Stimulated activated naive CD8-positive, alpha-beta T cell treated with anti-CD3 and anti-CD28 coated beads, Interleukin-15, Interleukin-2, amounts not matched to agents 100 ng/mL and 50 ng/mL, for 24 hours (primary cell): ENCODE data around the gene PCA3.

Experiments
- H3K27ac Mint-ChIP-seq: one replicate; pipeline ENCODE4 v1.8.0; 2021; ENCODE audit warnings: mild to moderate bottlenecking, mixed read lengths
- H3K27me3 Mint-ChIP-seq: one replicate; pipeline ENCODE4 v1.8.0; 2021; ENCODE audit warnings: mixed read lengths
- H3K36me3 Mint-ChIP-seq: one replicate; pipeline ENCODE4 v1.8.0; 2021; ENCODE audit warnings: low read depth, mixed read lengths
- H3K4me1 Mint-ChIP-seq: one replicate; pipeline ENCODE4 v1.8.0; 2021; ENCODE audit warnings: low read depth, mixed read lengths
- H3K4me3 Mint-ChIP-seq: one replicate; pipeline ENCODE4 v1.8.0; 2021; ENCODE audit warnings: mild to moderate bottlenecking, mixed read lengths
- H3K9me3 Mint-ChIP-seq: one replicate; pipeline ENCODE4 v1.8.0; 2021; ENCODE audit warnings: mixed read lengths

PCA3 gene

DNA sequence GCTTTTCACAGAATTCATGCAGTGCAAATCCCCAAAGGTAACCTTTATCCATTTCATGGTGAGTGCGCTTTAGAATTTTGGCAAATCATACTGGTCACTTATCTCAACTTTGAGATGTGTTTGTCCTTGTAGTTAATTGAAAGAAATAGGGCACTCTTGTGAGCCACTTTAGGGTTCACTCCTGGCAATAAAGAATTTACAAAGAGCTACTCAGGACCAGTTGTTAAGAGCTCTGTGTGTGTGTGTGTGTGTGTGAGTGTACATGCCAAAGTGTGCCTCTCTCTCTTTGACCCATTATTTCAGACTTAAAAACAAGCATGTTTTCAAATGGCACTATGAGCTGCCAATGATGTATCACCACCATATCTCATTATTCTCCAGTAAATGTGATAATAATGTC lies 21.3 kb downstream of the PCA3 start:
- Mint-ChIP-seq H3K9me3 (no peaks in the 10 kb centered on the region), H3K4me3 (no peak overlapping the region), H3K27me3 (peaks cover 13% of the 10 kb centered on the region), H3K36me3 (no peaks in the 10 kb centered on the region), H3K27ac (no peak overlapping the region), H3K4me1 (no peaks in the 10 kb centered on the region)

DNA sequence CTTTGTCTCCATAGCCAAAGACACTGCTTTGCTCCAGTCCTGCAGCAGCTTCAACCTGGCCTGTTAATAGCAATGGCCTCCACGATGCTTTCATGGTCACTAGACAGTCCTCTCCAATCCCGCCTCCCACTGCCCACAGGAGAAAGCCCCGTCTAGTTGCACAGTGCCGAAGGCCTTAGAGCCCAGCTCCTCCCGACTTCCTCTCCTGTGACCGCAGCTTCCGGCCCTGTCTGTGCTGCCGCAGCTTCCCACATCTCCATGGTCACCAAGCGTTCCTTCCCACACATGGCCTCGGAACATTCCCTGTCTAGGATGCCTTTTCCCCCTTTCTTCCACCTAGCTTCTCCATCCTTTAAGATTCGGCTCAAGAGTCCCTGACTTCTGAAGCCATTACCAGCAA lies 23.4 kb downstream of the PCA3 start:
- no peaks in the 10 kb centered on the region for H3K9me3 Mint-ChIP-seq
- H3K27ac Mint-ChIP-seq, result no peak overlapping the region
- no peaks in the 10 kb centered on the region for H3K36me3 Mint-ChIP-seq
- no peaks in the 10 kb centered on the region for H3K4me1 Mint-ChIP-seq
- no peak overlapping the region for H3K4me3 Mint-ChIP-seq
- peaks cover 13% of the 10 kb centered on the region for H3K27me3 Mint-ChIP-seq

GRCh38 chr9:76789840-76790239 lies 25.6 kb downstream of the PCA3 start:
- no peaks in the 10 kb centered on the region for H3K4me1 Mint-ChIP-seq
- H3K36me3 Mint-ChIP-seq, result no peaks in the 10 kb centered on the region
- H3K27me3 Mint-ChIP-seq, result peaks cover 13% of the 10 kb centered on the region
- no peak overlapping the region for H3K4me3 Mint-ChIP-seq
- H3K27ac Mint-ChIP-seq, result no peak overlapping the region
- H3K9me3 Mint-ChIP-seq, result no peaks in the 10 kb centered on the region

GRCh38 chr9:76793784-76794431 lies 29.7 kb downstream of the PCA3 start:
- H3K27ac Mint-ChIP-seq, result no peak overlapping the region
- H3K4me1 Mint-ChIP-seq, result peaks cover 3% of the 10 kb centered on the region
- no peak overlapping the region for H3K4me3 Mint-ChIP-seq
- no peaks in the 10 kb centered on the region for H3K27me3 Mint-ChIP-seq
- H3K9me3 Mint-ChIP-seq, result no peaks in the 10 kb centered on the region
- H3K36me3 Mint-ChIP-seq, result no peaks in the 10 kb centered on the region

GRCh38 chr9:76796296-76796695 lies 32.1 kb downstream of the PCA3 start:
- no peaks in the 10 kb centered on the region for H3K9me3 Mint-ChIP-seq
- H3K4me1 Mint-ChIP-seq, result peaks cover 3% of the 10 kb centered on the region
- H3K36me3 Mint-ChIP-seq, result no peaks in the 10 kb centered on the region
- H3K4me3 Mint-ChIP-seq, result no peak overlapping the region
- H3K27me3 Mint-ChIP-seq, result no peaks in the 10 kb centered on the region
- no peak overlapping the region for H3K27ac Mint-ChIP-seq

DNA sequence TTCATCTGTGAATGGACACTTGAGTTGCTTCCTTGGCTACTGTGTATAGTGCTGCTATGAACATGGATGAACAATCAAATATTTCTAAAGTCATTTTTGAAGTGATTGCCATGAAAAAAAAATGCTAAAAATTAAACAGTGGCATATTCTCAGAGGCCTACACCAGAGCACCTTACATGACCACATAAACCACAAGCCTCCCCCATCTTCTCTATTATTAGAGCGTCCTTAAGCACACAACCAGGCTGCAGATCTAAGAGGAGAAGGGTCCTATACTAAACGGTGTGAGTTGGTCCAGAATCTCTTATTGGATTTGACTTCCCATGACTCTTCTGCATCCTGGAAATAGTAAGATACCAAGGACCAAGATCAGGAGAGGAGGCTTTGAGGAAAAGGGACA lies 34.3 kb downstream of the PCA3 start:
- Mint-ChIP-seq H3K4me1 (peaks cover 3% of the 10 kb centered on the region), H3K27ac (no peak overlapping the region), H3K27me3 (no peaks in the 10 kb centered on the region), H3K4me3 (no peak overlapping the region), H3K9me3 (no peaks in the 10 kb centered on the region), H3K36me3 (no peaks in the 10 kb centered on the region)

DNA sequence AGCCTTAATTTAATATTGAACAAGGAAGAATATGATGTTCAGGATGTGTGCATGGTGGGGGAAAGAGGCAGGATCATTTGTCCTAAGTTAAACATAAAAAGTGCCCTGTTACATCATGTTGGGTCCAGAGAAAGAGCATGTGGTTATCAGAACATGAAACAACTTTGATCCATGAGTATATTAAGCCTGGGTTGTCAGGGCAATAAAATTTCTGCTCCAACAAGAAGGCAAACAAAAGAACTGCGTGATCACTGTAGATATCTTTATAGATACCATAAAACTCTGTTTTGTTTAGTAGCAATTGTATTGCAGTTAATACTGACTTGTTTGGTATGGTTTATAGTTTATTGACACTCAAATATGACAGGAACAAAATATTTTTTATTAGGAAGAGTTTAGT lies 35.2 kb downstream of the PCA3 start:
- no peaks in the 10 kb centered on the region for H3K9me3 Mint-ChIP-seq
- H3K36me3 Mint-ChIP-seq, result no peaks in the 10 kb centered on the region
- no peak overlapping the region for H3K27ac Mint-ChIP-seq
- H3K4me3 Mint-ChIP-seq, result no peak overlapping the region
- peaks cover 3% of the 10 kb centered on the region for H3K4me1 Mint-ChIP-seq
- H3K27me3 Mint-ChIP-seq, result peaks cover 3% of the 10 kb centered on the region

DNA sequence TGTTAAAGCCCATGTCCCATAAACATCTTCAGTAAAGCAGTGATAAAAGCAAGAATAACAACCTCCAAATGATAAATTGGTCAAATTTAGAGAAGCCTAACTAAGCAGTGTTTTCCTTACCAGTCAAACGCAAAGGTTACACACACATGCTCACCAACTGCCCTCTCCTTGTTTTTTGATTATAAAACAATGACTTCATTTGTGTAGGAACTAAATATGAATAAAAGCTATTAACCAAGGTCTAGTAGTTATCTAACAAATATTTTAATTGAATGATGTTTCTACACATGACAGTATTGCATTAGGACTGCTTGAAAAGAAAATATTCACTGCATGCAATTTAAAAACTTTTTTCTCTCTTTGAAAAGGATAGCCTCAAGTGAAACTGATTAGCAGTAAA lies 36.7 kb downstream of the PCA3 start:
- Mint-ChIP-seq H3K36me3 (no peaks in the 10 kb centered on the region), H3K4me3 (no peak overlapping the region), H3K27ac (no peak overlapping the region), H3K4me1 (peaks cover 3% of the 10 kb centered on the region), H3K27me3 (peaks cover 3% of the 10 kb centered on the region), H3K9me3 (no peaks in the 10 kb centered on the region)

- Mint-ChIP-seq H3K4me3 (no peak overlapping the region), H3K4me1 (peaks cover 3% of the 10 kb centered on the region), H3K27ac (no peak overlapping the region), H3K27me3 (peaks cover 3% of the 10 kb centered on the region), H3K36me3 (no peaks in the 10 kb centered on the region), H3K9me3 (no peaks in the 10 kb centered on the region)
Measured at GRCh38 chr9:76803083-76803482, 38.8 kb downstream of the PCA3 start.

- no peaks in the 10 kb centered on the region for H3K36me3 Mint-ChIP-seq
- no peaks in the 10 kb centered on the region for H3K9me3 Mint-ChIP-seq
- H3K4me1 Mint-ChIP-seq, result no peaks in the 10 kb centered on the region
Measured at GRCh38 chr9:76803762-76804161, 39.5 kb downstream of the PCA3 start.

GRCh38 chr9:76808636-76809035 lies 44.4 kb downstream of the PCA3 start:
- Mint-ChIP-seq H3K27ac (no peak overlapping the region), H3K27me3 (peaks cover 32% of the 10 kb centered on the region), H3K4me1 (no peaks in the 10 kb centered on the region), H3K36me3 (no peaks in the 10 kb centered on the region), H3K9me3 (no peaks in the 10 kb centered on the region), H3K4me3 (no peak overlapping the region)

More at GRCh38 chr9:76803762-76804161, 39.5 kb downstream of the PCA3 start:
- H3K4me3 Mint-ChIP-seq, result no peak overlapping the region
- H3K27ac Mint-ChIP-seq, result no peak overlapping the region
- H3K27me3 Mint-ChIP-seq, result peaks cover 9% of the 10 kb centered on the region

GRCh38 chr9:76810377-76810957 lies 46.2 kb downstream of the PCA3 start:
- Mint-ChIP-seq H3K4me1 (no peaks in the 10 kb centered on the region), H3K4me3 (no peak overlapping the region), H3K27me3 (peaks cover 38% of the 10 kb centered on the region), H3K27ac (no peak overlapping the region), H3K9me3 (no peaks in the 10 kb centered on the region), H3K36me3 (no peaks in the 10 kb centered on the region)

GRCh38 chr9:76812591-76812990 lies 48.4 kb downstream of the PCA3 start:
- H3K27me3 Mint-ChIP-seq, result peaks cover 38% of the 10 kb centered on the region
- no peaks in the 10 kb centered on the region for H3K4me1 Mint-ChIP-seq
- H3K36me3 Mint-ChIP-seq, result no peaks in the 10 kb centered on the region
- no peak overlapping the region for H3K4me3 Mint-ChIP-seq
- H3K27ac Mint-ChIP-seq, result no peak overlapping the region
- no peaks in the 10 kb centered on the region for H3K9me3 Mint-ChIP-seq

DNA sequence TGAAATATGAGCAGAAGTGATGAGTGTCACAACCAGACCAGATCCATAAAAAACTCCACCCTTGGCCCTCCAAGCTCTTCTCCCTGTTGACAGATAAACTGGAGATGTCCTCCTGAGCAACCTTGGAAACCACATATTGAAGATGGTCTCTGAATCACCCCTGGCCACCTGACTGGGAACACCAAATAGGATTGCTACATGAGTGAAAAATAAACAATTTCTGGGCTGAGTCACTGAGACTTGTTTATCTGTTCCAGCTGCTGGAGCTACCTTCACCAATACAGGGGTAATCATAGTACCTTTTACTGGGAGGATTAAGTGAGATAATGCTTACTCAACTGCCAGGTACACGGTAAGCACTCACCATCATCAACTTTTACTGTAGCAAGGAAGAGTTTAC lies 53.3 kb downstream of the PCA3 start:
- Mint-ChIP-seq H3K4me1 (no peaks in the 10 kb centered on the region), H3K27ac (no peak overlapping the region), H3K27me3 (peaks cover 20% of the 10 kb centered on the region), H3K4me3 (no peak overlapping the region), H3K9me3 (no peaks in the 10 kb centered on the region), H3K36me3 (no peaks in the 10 kb centered on the region)

DNA sequence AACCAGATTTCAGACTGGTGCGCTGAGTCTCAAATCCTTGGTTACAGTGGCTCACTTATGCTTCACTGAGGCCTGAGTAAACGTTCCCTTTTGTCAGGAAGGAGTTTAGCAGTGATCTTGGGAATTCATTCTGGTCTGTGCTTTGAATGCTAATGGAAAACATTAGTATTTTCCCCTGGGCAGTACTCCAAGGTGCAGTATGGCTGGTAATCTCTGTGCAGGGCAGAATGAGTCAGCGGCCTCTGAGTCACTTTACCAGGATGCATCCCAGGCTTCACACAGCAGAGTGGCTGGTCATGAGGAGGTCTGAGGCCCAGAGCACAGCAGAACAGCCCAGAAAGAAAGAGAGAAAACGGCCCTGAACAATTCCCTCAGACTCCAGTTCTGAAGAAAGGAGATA lies 54.0 kb downstream of the PCA3 start:
- Mint-ChIP-seq H3K27me3 (peaks cover 15% of the 10 kb centered on the region), H3K27ac (no peak overlapping the region), H3K36me3 (no peaks in the 10 kb centered on the region), H3K4me3 (no peak overlapping the region), H3K9me3 (no peaks in the 10 kb centered on the region), H3K4me1 (no peaks in the 10 kb centered on the region)

- Mint-ChIP-seq H3K36me3 (no peaks in the 10 kb centered on the region), H3K27me3 (peaks cover 4% of the 10 kb centered on the region), H3K9me3 (no peaks in the 10 kb centered on the region), H3K4me1 (no peaks in the 10 kb centered on the region), H3K27ac (no peak overlapping the region), H3K4me3 (no peak overlapping the region)
Measured at GRCh38 chr9:76820431-76820830, 56.2 kb downstream of the PCA3 start.
